Stimulated activated CD8-positive, alpha-beta memory T cell treated with anti-CD3 and anti-CD28 coated beads, Interleukin-2, amount 100 ng/mL, for 48 hours (primary cell): Measurements from ENCODE around the gene CASP8.
"Not testable (repeated sequence)": the region's sequence is repeated elsewhere in the genome, so short reads cannot be mapped to it uniquely, and the experiment has no call there.

Experiments used
- DNase-seq, 2 donors: peaks; one replicate each; pipeline ENCODE4 v3.0.0-alpha.2; 2020; ENCODE audit warnings: low read depth in 2 of 2

CASP8 gene

DNA sequence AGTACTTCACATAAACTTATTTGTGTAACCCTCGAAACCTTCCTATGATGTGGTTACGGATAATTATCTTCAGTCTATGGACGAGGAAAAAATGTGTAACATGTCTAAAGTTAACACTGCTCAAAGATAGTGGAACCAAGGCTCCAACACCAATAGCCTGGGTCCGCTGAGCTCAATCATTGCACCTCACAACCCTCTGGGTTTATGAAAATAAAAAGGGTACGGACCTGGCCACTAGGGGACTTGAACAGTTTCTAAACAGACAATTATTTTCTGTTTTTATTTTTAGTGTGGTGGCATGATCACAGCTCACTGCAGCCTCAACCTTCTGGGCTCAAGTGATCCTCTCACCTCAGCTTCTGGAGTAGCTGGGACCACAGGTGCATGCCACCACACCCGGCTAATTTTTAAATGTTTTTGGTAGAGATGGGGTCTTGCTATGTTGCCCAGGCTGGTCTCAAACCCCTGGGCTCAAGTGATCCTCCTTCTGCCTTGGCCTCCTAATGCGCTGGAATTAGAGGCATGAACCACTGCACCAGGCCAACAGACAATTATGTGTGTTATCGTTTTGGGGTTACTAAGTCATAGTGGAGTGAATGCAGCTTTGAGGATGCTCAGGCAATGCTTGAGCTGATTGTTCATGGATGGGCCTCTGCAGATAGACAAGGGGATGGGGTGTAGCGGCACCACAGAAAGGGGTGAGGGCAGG lies 10.1 kb downstream of the CASP8 start:
- no peak for DNase-seq

DNA sequence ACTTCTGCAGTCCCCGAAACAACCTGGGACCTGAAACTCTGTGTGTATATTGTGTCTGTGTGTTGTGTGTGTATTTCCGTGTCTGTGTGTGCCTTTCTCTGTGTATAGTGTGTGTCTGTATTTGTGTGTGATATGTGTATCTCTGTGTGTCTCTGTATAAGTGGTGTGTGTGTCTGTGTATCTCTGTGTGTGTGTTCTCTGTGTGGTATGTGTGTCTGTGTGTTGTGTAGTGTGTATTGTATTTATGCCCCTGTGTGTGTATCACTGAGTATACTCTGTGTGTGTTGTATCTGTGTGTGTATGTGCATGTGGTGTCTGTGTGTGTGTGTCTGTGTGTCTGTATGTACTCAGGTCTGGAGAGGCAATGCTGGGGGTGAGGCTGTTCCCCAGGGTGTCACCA lies 11.6 kb downstream of the CASP8 start:
- no peak for DNase-seq

DNA sequence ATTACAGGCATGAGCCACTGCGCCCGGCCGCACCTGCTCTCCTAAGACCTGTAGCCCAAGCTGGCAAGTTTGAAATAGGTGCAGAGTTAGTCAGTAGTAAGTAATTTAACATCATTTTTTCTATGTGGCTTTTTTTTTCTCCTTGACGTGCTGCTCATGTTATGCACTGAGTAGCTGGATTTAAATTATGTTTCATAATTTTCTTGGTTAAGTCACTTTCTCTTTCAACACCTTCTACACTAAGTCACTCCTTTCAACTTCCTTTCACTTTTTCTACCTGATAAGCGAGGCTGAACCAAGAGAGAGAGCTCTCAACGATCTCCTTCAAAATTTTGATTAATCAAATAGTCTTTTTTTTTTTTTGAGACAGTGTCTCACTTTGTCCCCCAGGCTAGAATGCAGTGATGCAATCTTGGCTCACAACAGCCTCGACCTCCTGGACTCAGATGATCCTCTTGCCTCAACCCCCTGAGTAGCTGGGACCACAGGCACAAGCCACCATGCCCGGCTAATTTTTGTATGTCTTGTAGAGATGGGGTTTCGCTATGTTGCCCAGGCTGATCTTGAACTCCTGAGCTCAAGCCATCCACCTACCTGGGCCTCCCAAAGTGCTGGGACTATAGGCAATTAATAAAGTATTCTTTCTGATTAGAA lies 13.1 kb downstream of the CASP8 start:
- no peak for DNase-seq

DNA sequence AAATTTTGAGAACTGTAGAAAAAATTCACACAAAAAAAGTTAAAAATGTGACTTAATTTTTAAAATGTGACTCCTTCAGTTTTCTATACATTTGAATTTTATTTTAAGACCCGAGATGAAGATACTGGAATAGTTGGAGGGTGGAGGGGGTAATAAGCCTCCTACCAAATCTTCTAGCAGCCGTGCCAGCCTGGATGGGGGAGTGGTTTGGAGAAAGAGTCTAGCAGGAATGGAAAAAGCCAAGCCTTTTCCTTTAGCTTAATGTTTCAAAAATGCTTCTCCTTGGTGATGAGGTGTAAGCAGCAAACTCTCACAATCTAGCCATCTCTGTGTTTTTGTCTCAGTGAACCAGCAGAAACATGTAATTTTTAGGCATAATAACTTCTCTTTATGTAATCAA lies 14.7 kb downstream of the CASP8 start:
- DNase-seq: no peak

DNA sequence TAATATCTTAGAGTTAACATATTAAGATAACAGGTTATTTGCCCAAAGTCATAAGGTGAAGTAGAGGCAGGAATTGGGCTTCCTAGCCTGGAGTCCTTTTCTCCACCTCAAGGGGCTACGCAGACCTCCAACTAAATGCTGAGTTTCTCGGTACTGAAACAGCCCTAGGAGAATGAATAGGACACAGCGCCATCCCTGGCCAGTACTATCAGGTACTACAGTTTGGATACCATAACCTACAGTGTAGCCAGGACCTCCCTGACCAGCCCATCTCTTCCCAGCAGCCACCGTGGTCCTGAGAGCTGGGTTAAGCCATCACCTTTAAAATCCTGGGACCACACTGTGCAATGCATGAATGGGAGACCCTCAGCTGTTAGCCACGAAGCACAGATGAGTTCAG lies 15.7 kb downstream of the CASP8 start:
- no peak for DNase-seq

DNA sequence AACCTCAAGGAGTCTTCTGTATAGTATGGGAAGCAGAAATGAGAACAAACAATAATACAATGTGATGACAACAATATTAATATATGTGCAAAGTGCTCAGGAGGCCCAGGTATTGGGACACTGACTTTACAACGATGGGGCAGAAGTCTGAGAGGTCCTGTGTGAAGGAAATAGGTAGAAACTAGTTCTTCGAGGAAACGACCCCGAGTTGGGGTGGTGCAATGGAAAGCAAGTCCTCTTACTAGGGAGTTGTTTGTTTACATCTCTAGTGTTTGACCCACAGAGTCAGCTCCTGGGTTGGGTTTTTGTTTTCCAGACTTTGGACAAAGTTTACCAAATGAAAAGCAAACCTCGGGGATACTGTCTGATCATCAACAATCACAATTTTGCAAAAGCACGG lies 16.2 kb downstream of the CASP8 start:
- no peak for DNase-seq

DNA sequence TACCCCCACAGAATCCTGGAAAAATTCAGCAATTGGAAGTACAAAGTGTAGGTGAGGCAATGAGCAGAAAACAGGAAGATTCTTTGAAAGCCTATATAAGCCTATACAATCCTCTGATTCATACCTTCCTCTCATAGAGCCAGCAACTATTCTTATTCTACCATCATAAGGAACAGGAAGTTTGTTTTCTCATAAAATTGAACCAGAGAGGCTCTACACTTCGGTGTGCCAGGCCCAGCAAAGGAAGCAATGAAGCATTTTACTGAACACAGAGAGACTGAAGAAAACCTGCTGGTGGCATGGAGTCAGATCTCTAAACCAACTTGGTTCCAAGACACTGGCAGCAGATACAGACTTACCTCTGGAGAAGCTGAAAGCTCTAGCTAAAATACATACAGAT lies 18.7 kb downstream of the CASP8 start:
- no peak for DNase-seq

DNA sequence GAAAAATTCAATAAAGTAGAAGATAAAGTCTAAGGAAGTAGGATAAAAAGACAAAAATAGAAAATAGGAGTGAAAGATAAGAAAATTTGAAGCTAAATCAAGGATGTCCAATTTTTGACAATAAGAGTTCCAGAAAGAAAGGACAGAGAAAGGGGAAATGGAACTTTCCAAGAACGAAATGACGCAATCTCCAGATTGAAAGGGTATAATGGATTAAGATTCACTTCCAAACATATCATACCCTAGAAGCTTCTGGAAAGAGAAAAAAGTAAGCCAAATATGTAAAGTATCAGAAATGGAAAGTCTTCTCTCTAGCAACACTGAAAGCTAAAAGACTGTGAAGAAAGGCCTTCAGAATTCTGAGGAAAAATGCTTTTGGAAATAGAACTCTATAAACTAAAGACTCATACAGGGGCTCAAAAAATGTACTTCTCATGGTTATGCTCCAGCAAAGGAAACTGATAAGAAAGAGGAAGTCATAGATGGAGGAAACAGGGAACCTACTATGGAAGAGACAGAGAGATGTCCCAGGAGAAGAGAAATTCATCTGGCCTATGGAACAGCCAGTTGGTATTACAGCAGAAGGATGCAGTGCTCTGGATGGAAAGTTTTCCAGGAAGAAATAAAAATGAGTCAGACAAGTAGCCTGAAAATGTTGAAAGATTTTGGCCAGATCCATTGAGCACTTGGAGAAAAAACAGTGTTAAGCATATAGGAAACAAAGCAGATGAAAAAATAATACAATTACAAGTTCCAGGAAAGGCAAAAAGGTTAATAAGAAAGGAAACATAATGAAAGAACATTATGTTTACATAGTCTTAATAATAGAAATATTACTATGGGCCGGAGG lies 20.1 kb downstream of the CASP8 start:
- DNase-seq: no peak

DNA sequence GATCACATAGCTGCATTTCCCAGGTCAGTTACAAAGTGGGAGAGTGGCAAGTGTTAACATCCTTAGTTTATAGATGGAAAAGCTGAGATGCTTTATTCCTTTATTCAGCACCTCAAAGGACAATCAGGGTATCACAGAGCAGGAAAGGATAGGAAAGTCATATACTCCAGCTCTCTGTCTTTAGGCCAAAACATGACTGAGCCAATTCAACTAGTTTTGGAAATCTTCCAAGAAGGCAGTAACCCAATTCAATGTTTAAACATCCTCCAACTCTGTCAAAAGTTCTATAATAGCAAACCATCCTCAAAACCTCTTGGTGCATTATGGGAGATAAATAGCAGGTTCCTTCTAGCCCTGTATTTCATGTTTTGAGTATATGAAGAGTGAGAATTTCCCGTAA lies 25.2 kb downstream of the CASP8 start:
- DNase-seq: no peak

DNA sequence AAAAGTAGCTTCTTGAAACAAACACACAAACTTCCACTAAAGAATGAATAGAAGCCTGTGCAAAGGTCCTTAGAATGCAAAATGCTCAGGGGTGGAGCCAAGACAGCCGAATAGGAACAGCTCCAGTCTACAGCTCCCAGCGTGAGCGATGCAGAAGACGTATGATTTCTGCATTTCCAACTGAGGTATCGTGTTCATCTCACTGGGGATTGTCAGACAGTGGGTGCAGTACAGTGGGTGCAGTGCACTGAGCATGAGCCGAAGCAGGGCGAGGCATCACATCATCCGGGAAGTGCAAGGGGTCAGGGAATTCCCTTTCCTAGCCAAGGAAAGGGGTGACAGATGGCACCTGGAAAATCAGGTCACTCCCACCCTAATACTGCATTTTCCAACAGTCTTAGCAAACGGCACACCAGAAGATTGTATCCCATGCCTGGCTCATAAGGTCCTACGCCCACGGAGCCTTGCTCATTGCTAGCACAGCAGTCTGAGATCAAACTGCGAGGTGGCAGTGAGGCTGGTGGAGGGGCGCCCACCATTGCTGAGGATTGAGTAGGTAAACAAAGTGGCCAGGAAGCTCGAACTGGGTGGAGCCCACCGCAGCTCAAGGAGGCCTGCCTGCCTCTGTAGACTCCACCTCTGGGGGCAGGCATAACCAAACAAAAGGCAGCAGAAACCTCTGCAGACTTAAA lies 30.3 kb downstream of the CASP8 start:
- DNase-seq: not testable (repeated sequence)

DNA sequence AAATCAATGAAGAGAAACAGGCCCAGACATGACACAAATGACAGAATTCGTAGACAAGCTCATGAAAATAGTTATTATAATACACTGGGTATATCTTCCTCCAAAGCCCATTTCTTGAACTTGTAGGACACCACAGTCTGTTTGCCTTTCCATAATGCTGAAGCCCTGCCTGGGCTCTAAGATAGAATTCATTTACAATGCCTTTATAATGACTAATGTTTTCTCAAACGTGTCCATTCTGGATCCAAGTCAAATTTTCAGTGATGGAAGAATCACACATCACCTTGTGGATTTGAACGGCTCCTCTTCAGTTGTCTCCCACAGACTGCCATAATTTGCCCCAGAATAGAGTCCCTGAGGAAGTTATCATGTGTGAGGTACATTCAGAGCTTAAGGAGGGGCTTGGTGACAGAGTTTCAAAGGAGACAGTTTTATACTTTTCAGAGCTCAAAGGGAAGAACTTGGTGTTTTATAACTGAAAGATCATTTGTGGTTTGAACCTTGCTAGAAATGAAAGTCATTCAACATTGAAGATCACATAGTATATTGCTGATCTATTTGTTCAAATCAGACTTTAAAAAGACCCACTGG lies 38.2 kb downstream of the CASP8 start:
- DNase-seq: no peak

DNA sequence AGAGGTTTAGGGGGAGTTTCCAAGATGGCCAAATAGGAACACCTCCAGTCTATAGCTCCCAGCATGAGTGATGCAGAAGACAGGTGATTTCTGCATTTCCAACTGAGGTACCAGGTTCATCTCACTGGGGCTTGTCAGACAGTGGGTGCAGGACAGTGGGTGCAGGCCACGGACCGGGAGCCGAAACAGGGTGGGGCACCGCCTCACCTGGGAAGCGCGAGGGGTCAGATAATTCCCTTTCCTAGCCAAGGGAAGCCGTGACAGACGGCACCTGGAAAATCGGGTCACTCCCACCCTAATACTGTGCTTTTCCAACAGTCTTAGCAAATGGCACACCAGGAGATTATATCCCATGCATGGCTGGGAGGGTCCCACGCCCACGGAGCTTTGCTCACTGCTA lies 39.6 kb downstream of the CASP8 start:
- not testable (repeated sequence) for DNase-seq

DNA sequence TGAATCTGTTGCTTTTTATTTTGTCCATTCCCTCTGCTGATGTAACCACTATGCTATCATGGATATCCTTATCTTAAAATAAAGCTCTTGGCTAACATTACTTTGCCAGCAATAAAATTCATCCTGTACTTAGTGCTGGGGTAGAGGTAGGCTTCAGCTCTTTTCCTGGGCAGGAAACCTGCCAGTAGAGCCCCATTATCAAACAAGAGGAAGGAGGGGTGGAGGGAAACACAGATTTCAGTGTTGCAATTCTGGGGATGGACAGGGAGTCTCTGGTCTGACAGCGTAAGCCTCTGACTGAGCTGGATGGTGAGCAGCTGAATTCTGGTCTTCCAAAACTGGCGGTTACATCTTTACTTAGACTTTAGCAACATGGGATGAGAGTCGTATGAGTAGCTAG lies 47.5 kb downstream of the CASP8 start:
- DNase-seq: no peak

DNA sequence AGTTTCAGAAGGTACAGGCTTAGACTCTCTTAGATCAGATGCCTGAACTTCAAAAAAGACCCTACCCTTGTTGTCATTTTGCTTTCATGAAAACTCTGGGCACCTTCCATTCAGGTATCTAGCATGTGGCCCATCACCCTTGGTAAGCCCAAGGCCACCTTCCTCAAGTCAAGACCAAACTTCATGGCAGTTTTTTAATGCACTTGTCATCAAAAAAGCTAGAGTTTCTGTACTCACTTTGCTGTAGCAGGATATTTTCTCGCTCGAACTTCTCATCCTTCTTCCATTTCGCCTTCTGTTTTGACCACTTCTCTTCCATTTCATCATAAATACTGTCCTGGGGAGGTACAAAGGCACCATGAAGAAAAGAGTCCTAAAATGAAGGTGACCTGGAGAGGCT lies 48.6 kb downstream of the CASP8 start:
- no peak for DNase-seq

DNA sequence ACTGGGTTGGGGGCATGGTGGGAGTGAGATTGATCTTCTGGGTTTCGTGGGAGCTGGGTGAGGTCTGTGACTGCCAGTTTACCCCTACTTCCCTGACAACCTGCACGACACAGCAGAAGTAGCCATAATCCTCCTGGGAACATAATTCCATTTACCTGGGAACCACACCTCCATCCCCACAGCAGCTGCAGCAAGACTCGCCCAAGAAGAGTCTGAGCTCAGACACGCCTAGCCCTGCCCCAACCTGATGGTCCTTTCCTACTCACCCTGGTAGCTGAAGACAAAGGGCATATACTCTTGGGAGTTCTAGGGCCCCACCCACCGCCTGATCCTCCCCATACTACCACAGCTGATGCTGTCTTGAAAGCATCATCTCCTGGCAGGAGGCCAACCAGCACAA lies 53.0 kb downstream of the CASP8 start:
- DNase-seq: no peak

DNA sequence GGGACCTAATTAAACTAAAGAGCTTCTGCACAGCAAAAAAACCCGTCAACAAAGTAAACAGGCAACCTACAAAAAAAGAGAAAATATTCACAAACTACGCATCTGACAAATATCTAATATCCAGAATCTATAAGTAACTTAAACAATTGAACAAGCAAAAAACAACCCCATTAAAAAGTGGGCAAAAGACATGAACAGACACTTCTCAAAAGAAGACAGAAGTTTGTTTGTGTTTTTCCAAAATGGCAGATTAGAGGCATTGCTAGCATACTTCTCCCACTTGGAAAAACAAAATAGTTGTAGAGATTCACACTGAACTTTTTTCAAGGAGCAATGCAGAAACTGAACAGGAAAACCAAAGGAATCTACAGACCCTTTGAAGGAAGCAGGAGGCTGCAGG lies 59.2 kb downstream of the CASP8 start:
- no peak for DNase-seq

DNA sequence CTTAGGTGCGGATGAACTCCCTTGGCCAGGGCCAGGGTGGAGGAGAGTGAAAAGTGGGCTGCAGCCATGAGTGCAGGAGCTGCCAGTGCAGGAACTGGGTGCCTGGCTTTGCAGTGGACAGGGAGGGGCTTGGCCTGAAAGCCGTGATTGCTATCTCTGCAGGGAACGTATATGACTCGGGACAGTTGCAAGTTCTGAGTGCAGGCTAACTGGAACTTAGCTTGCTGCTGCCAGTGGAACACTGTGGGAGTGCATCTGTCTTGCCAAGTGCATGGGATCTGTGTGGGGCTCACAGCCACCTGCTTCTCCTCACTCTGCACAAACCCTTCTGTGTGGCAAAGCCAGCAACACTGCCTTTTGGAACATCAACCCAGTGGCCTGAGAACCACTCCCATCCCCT lies 59.9 kb downstream of the CASP8 start:
- no peak for DNase-seq

DNA sequence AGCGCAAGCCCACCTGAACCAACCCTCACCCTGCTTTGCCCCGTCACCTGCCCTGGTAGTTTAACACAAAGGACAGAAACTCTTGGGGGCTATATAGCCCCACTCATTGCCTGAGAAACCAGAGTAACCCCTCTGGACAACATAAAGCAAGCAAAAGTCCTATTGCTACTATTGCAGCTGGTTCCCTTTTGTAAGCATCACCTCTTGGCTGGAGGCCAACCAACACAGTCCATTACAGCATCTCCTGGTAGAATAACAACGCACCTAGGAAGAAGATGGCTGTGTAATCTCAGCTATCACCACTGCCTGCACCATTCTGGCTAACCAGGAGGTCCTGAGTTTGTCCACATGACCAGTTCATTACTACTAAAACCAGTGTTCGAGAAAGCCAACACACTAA lies 60.4 kb downstream of the CASP8 start:
- DNase-seq: no peak

DNA sequence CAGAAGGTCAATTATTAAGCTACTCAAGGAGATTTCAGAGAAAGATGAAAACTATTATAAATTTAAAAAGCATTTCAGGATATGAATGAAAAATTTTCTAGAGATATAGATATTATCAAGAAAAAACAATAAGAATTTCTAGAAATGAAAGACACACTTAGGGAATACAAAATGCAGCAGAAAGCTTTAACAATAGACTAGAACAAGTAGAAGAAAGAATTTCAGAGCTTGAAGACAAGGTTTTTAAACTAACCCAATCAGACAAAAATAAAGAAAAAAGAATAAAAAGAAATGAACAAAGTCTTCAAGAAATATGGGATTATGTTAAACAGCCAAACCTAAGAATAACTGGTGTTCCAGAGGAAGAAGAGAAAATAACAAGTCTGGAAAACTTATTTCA lies 62.4 kb downstream of the CASP8 start:
- no peak for DNase-seq

DNA sequence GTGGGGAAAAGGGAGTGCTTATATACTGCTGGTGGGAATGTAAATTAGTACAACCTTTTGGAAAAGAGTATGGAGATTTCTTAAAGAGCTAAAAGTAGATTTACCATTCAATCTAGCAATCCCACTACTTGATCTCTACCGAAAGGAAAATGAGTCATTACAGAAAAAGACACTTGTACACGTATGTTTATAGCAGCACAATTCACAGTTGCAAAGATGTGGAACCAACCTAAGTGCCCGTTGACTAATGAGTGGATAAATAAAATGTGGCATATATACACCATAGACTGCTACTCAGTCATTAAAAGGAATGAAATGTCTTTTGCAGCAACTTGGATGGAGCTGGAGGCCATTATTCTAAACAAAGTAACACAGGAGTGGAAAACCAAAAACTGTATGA lies 67.3 kb downstream of the CASP8 start:
- no peak for DNase-seq

DNA sequence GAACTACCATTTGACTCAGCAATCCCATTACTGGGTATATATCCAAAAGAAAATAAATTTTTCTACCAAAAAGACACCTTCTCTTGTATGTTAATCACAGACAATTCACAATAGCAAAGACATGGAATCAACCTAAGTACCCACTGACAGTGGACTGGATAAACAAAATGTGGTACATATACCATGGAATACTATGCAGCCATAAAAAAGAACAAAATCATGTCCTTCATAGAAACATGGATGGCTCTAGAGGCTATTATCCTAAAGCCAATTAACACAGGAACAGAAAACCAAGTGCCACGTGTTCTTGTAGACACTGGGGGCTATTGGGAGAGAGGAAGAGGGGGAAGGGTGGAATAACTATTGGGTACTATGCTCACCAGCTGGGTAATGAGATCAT lies 69.1 kb downstream of the CASP8 start:
- DNase-seq: no peak
